HG03108 (cell line): Measurements from ENCODE around the gene CKMT1B.
"Not testable (repeated sequence)": the region's sequence is repeated elsewhere in the genome, so short reads cannot be mapped to it uniquely, and the experiment has no call there.

Experiments used
- ATAC-seq: cut with Tn5 transposase; IDR thresholded peaks from one replicate; pipeline ENCODE4 v1.9.1; 2021; ENCODE audit warnings: moderate library complexity; ENCODE audit not compliant: unreplicated experiment

The CKMT1B gene

DNA sequence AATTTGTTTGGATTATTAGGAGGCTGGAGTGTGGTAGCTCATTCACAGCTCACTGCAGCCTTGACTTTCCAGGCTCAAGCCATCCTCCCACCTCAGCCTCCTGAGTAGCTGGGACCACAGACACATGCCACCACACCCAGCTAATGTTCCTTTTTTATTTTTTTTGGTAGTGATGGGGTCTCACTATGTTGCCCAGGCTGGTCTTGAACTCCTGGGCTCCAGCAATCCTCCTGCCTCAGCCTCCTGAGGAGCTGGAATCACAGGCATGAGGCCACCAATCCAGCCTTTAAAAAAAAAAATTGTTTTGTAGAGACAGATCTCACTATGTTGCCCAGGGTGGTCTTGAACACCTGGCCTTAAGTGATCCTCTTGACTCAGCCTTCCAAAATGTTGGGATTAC is 33.1 kb downstream of the CKMT1B start:
- ATAC-seq: not testable (repeated sequence)

DNA sequence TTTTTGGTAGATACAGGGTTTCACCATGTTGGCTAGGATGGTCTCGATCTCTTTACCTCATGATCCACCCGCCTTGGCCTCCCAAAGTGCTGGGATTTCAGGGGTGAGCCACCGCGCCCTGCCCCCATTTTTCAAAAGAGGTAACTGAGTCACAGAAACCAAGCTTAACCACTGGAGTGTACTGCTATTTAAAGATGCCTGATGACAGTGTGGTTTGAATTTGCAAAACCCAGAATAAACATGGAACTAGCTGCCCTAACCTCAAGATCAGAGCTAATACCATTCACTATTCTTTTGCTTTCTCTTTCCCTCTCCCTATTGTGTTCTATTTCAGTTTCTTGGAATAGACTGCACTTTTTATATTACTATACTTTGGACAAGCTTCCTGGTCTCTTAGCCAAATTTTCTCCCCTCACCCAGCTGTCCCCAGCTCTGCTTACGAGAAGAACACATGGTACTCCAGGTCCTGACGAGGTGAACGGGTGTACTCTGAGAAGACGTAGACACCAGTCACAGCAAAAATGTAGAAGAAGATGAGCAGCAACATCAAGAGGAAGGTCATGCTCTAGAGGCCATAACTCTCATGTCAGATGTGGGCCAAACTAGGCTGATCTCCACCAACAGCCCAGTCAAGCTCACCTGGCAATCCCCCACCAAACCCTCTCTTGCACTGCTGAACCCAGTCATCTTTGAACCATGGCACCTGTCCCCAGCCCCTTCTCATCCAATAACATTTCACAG is 44.8 kb downstream of the CKMT1B start:
- not testable (repeated sequence) for ATAC-seq
